OCI-LY1 (cell line): ENCODE data around the gene ROR1.

Source experiments
- H2AFZ ChIP-seq: fragments of 200-600 bp; sonication (generic), shearing (Covaris generic); 2 replicates; pipeline ENCODE4 v1.6.0; 2014; ENCODE audit warnings: antibody characterized with exemption, mild to moderate bottlenecking, low read length
- H3F3A ChIP-seq: fragments of 200-600 bp; sonication (generic), shearing (Covaris generic); 2 replicates; pipeline ENCODE4 v1.6.0; 2014; ENCODE audit warnings: mild to moderate bottlenecking, antibody characterized with exemption, low read length, moderate library complexity; ENCODE audit not compliant: insufficient read depth
- H3K27ac ChIP-seq: fragments of 200-600 bp; sonication (generic); 2 replicates; pipeline ENCODE4 v1.5.1; 2014; ENCODE audit warnings: low read length, mixed run types, mild to moderate bottlenecking, low read depth; ENCODE audit not compliant: poor library complexity, severe bottlenecking
- H3K27me3 ChIP-seq: fragments of 200-600 bp; sonication (generic); 2 replicates; pipeline ENCODE4 v1.6.0; 2014; ENCODE audit warnings: antibody characterized with exemption, mild to moderate bottlenecking, low read length, moderate library complexity; ENCODE audit not compliant: insufficient read depth
- H3K36me3 ChIP-seq: fragments of 200-600 bp; sonication (generic); 2 replicates; pipeline ENCODE4 v1.6.1; 2014; ENCODE audit warnings: mild to moderate bottlenecking, antibody characterized with exemption, low read length, moderate library complexity, mixed read lengths; ENCODE audit not compliant: insufficient read depth
- H3K4me1 ChIP-seq: fragments of 200-600 bp; sonication (generic); 2 replicates; pipeline ENCODE4 v1.5.1; 2014; ENCODE audit warnings: mild to moderate bottlenecking, low read length, moderate library complexity; ENCODE audit not compliant: insufficient read depth, severe bottlenecking
- H3K4me2 ChIP-seq: fragments of 200-600 bp; sonication (generic), shearing (Covaris generic); 2 replicates; pipeline ENCODE4 v1.6.1; 2014; ENCODE audit warnings: low read length
- H3K4me3 ChIP-seq: fragments of 200-600 bp; sonication (generic); 2 replicates; pipeline ENCODE4 v1.5.1; 2014; ENCODE audit warnings: low read length, low read depth, mild to moderate bottlenecking, mixed read lengths; ENCODE audit not compliant: poor library complexity, severe bottlenecking
- H3K79me2 ChIP-seq: fragments of 200-600 bp; shearing (Covaris generic); 2 replicates; pipeline ENCODE4 v1.6.1; 2016; ENCODE audit warnings: mixed run types, low read length, mixed read lengths; ENCODE audit not compliant: insufficient read depth
- H3K9ac ChIP-seq: fragments of 200-600 bp; sonication (generic), shearing (Covaris generic); 2 replicates; pipeline ENCODE4 v1.6.1; 2014; ENCODE audit warnings: mild to moderate bottlenecking, low read length, mixed read lengths
- H3K9me2 ChIP-seq: fragments of 200-600 bp; sonication (generic), shearing (Covaris generic); 2 replicates; pipeline ENCODE4 v1.6.1; 2014; ENCODE audit warnings: low read depth, mild to moderate bottlenecking, low read length, mixed read lengths
- H3K9me3 ChIP-seq: fragments of 200-600 bp; shearing (Covaris generic); 2 replicates; pipeline ENCODE4 v1.6.1; 2014; ENCODE audit warnings: low read length, mixed read lengths
- H4K20me1 ChIP-seq: fragments of 200-600 bp; sonication (generic), shearing (Covaris generic); 2 replicates; pipeline ENCODE4 v1.6.0; 2016; ENCODE audit warnings: mild to moderate bottlenecking, low read length; ENCODE audit not compliant: insufficient read depth
- CTCF ChIP-seq: fragments of 200-600 bp; sonication (generic), shearing (Covaris generic); IDR thresholded peaks from 2 replicates; pipeline ENCODE4 v1.5.1; 2017; ENCODE audit warnings: mild to moderate bottlenecking, antibody characterized with exemption, low read length, moderate library complexity, mixed read lengths
- EZH2 ChIP-seq: fragments of 200-600 bp; sonication (generic), shearing (Covaris generic); IDR thresholded peaks from 2 replicates; pipeline ENCODE4 v1.8.0; 2017; ENCODE audit warnings: borderline replicate concordance, mixed run types, mild to moderate bottlenecking, antibody characterized with exemption, low read length, moderate library complexity, mixed read lengths

ROR1 gene

GRCh38 chr1:64116537-64116936 is 342.7 kb downstream of the ROR1 start:
- Histone ChIP-seq H3K9me3 (no peaks in the 10 kb centered on the region), H3K9me2 (no peaks in the 10 kb centered on the region), H4K20me1 (no peaks in the 10 kb centered on the region), H3K27me3 (no peaks in the 10 kb centered on the region), H3K36me3 (no peaks in the 10 kb centered on the region), H3K4me2 (no peak overlapping the region), H2AFZ (no peak overlapping the region), H3K4me1 (no peaks in the 10 kb centered on the region), H3K4me3 (no peak overlapping the region), H3F3A (no peaks in the 10 kb centered on the region), H3K79me2 (no peaks in the 10 kb centered on the region), H3K27ac (no peak overlapping the region), H3K9ac (no peak overlapping the region)
- TF ChIP-seq EZH2 (no peak), CTCF (no peak)

- H3K9me2 ChIP-seq: no peaks in the 10 kb centered on the region
- TF ChIP-seq EZH2 (no peak), CTCF (no peak)
- no peaks in the 10 kb centered on the region for H3K79me2 ChIP-seq
These were observed 343.7 kb downstream of the ROR1 start for GRCh38 chr1:64117492-64117891.

GRCh38 chr1:64121766-64122385 is 348.1 kb downstream of the ROR1 start:
- H3K9me3 ChIP-seq: no peaks in the 10 kb centered on the region
- H3K27ac ChIP-seq: no peak overlapping the region
- H3K4me3 ChIP-seq: no peak overlapping the region
- no peak overlapping the region for H3K9ac ChIP-seq
- H3K27me3 ChIP-seq: no peaks in the 10 kb centered on the region
- no peaks in the 10 kb centered on the region for H4K20me1 ChIP-seq
- H3K4me1 ChIP-seq: no peaks in the 10 kb centered on the region
- no peaks in the 10 kb centered on the region for H3K79me2 ChIP-seq
- H2AFZ ChIP-seq: no peak overlapping the region
- no peak overlapping the region for H3K4me2 ChIP-seq
- no peaks in the 10 kb centered on the region for H3F3A ChIP-seq
- TF ChIP-seq EZH2: no peak
- TF ChIP-seq CTCF: no peak
- H3K9me2 ChIP-seq: no peaks in the 10 kb centered on the region
- H3K36me3 ChIP-seq: no peaks in the 10 kb centered on the region

More at GRCh38 chr1:64117492-64117891, 343.7 kb downstream of the ROR1 start:
- no peak overlapping the region for H3K27ac ChIP-seq
- H3F3A ChIP-seq: no peaks in the 10 kb centered on the region
- H3K9me3 ChIP-seq: no peaks in the 10 kb centered on the region
- no peak overlapping the region for H2AFZ ChIP-seq
- H4K20me1 ChIP-seq: no peaks in the 10 kb centered on the region
- H3K9ac ChIP-seq: no peak overlapping the region
- no peaks in the 10 kb centered on the region for H3K27me3 ChIP-seq
- no peaks in the 10 kb centered on the region for H3K36me3 ChIP-seq
- H3K4me3 ChIP-seq: no peak overlapping the region
- no peak overlapping the region for H3K4me2 ChIP-seq
- H3K4me1 ChIP-seq: no peaks in the 10 kb centered on the region
